Activated CD8-positive, alpha-beta memory T cell treated with anti-CD3 and anti-CD28 coated beads, Interleukin-2, amount 50 U/mL, for 48 hours (primary cell): ENCODE data around the gene KDM5A.
"Not testable (repeated sequence)": the region's sequence is repeated elsewhere in the genome, so short reads cannot be mapped to it uniquely, and the experiment has no call there.

Experiments
- DNase-seq: peaks from one replicate; pipeline ENCODE4 v3.0.0-alpha.2; 2020

KDM5A gene

GRCh38 chr12:331287-331686 is 57.8 kb downstream of the KDM5A start:
- DNase-seq = no peak

- no peak for DNase-seq
These were observed 63.2 kb downstream of the KDM5A start for GRCh38 chr12:325906-326305.

- DNase-seq = no peak
These were observed 65.6 kb downstream of the KDM5A start for GRCh38 chr12:323507-323906.

- no peak for DNase-seq
These were observed 67.4 kb downstream of the KDM5A start for GRCh38 chr12:321606-322326.

GRCh38 chr12:318759-319515 is 70.2 kb downstream of the KDM5A start:
- DNase-seq = no peak

GRCh38 chr12:308511-308910 is 80.6 kb downstream of the KDM5A start:
- no peak for DNase-seq

- DNase-seq = no peak
These were observed 81.7 kb downstream of the KDM5A start for GRCh38 chr12:307406-307805.

- DNase-seq = no peak
These were observed 84.3 kb downstream of the KDM5A start for GRCh38 chr12:304805-305204.

- DNase-seq = not testable (repeated sequence)
These were observed 86.4 kb downstream of the KDM5A start for GRCh38 chr12:302766-303165.

GRCh38 chr12:300166-300565 is 89.0 kb downstream of the KDM5A start:
- DNase-seq = not testable (repeated sequence)

GRCh38 chr12:299511-299910 is 89.6 kb downstream of the KDM5A start:
- DNase-seq = not testable (repeated sequence)

- DNase-seq = not testable (repeated sequence)
These were observed 91.1 kb downstream of the KDM5A start for GRCh38 chr12:298059-298458.

- DNase-seq = no peak
These were observed 94.0 kb downstream of the KDM5A start for GRCh38 chr12:295132-295531.

- DNase-seq = no peak
These were observed 95.9 kb downstream of the KDM5A start for GRCh38 chr12:293199-293598.

- DNase-seq = no peak
These were observed 96.9 kb downstream of the KDM5A start for GRCh38 chr12:292186-292585.

- DNase-seq = no peak
These were observed 97.9 kb downstream of the KDM5A start for GRCh38 chr12:291153-291723.

- DNase-seq = no peak
These were observed 100.4 kb downstream of the KDM5A start for GRCh38 chr12:288687-289086.

GRCh38 chr12:286531-287300 is 102.4 kb downstream of the KDM5A start:
- no peak for DNase-seq

- no peak for DNase-seq
These were observed 111.1 kb downstream of the KDM5A start for GRCh38 chr12:278046-278445.

- DNase-seq = no peak
These were observed 113.3 kb downstream of the KDM5A start for GRCh38 chr12:275812-276211.

- no peak for DNase-seq
These were observed 115.7 kb downstream of the KDM5A start for GRCh38 chr12:273382-273781.

GRCh38 chr12:272942-273341 is 116.2 kb downstream of the KDM5A start:
- no peak for DNase-seq

- no peak for DNase-seq
These were observed 118.0 kb downstream of the KDM5A start for GRCh38 chr12:271161-271560.
